CD4-positive, alpha-beta T cell treated with Interleukin-17A for 4 hours (primary cell): ENCODE measurements around the gene ESYT1.

Experiments used
- DNase-seq: peaks from one replicate; pipeline ENCODE4 v3.0.0-alpha.2; 2020; ENCODE audit warnings: mixed read lengths

Gene ESYT1

DNA sequence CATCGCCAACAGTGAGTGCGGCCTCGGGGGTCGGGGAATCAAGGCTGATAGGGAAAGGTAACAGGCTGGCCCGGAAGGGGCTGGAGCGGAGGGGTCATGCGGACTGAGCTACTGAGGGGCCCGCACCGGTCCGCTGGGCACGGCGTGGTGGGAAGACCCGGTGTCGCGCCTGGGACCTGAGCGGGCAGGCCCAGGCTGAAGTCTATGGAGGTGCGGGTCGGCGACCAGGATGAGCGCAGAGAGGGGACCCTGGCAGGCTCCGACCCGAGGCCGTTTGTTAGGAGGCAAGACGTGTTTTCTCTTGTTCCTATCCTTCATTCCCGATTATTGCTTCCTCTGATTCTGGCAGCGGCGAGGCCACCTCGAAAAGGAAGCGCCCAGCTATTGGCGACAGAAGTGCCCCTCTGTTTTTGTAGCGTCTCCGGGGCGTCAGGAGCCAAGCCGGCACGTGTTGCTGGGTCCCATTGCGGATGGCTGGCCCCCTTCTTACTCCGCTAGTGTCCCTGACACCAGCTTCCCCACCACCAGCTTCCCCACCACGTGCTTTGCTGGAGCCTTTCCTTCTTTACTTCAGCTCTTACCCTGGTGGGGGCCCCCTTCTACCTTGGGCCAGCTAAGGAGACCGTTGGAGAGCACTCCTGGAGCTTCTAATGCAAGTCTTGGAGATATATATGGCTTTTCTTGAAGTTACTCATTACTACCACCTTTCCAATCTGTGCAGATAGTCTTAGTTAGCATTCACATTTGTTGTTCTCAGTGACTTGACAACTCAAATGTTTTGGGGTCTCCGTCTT, 23.1 kb upstream of the ESYT1 start:
- peak; percentile 25 for DNase-seq

DNA sequence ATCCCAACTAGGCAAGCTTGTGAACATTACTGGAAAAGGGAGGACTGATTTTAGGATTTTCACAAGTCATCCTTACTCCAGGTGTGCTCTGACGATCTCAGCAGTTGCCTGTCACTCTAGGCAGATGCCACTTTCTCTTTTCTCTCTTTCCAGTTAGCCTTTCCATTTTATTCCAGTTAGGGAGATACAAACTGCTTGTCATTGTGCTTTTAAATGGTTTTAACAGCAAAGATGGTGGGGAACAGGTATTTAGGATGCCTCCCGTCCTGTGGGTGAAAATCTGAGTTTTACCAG, 22.5 kb upstream of the ESYT1 start:
- no peak for DNase-seq

- DNase-seq, result no peak
Observed at GRCh38 chr12:56107242-56107641, 20.8 kb upstream of the ESYT1 start.

- no peak for DNase-seq
Observed at GRCh38 chr12:56110571-56110970, 17.5 kb upstream of the ESYT1 start.

DNA sequence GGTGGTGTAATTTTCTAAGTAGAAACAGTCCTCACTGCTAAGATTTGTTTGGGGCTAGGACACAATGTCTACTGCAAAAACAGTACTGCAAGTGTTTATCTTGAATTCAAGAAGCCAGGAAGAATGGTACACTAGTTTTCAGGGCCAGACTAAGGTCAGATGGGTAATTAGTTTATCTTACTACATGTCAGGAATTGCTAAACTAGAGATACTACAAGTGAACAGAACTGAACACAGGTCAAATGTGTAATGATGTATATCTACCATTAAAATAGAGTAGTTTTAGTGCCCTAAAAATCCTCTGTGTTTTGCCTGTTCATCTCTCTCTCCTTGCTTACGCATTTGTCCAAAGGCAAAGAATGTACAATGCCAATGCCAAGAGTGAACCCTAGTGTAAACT, 14.0 kb upstream of the ESYT1 start:
- DNase-seq, result no peak

- DNase-seq, result no peak
Observed at GRCh38 chr12:56115329-56115728, 12.7 kb upstream of the ESYT1 start.

DNA sequence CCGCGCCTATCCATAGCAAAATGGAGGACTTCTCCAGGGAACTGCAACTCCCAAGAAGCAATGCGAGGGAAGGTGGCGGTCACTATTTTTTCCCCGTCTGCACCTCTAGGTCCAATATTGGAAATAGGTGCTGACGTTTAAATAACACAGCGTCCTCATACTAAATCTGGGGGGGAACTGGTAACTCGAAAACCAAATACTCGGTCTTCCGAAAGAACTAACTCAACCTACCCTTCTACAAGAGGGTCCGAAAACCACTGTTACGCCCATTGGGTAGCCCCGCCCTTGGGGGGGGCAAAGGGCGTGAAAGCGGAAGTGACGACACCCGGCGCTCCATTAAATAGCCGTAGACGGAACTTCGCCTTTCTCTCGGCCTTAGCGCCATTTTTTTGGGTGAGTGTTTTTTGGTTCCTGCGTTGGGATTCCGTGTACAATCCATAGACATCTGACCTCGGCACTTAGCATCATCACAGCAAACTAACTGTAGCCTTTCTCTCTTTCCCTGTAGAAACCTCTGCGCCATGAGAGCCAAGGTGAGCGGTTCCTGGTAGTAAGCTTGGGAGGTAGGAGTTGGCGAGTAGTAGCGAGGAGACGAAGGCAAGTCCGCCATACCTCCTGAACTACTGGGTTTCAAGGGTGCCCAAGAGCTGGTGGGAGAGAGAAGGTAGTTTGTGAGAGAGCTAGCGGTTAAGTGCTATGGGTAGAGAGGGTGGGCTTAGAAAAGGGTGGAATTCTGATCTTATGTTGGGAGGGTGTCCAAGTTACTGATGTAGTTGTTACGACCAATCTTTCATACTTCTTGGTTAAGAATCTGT, 11.6 kb upstream of the ESYT1 start, which contains the start of gene RPL41:
Gene RPL41 (plus strand): TSS at position 367 of the 815 bp plus-strand sequence.
- DNase-seq, result peak; percentile 95

DNA sequence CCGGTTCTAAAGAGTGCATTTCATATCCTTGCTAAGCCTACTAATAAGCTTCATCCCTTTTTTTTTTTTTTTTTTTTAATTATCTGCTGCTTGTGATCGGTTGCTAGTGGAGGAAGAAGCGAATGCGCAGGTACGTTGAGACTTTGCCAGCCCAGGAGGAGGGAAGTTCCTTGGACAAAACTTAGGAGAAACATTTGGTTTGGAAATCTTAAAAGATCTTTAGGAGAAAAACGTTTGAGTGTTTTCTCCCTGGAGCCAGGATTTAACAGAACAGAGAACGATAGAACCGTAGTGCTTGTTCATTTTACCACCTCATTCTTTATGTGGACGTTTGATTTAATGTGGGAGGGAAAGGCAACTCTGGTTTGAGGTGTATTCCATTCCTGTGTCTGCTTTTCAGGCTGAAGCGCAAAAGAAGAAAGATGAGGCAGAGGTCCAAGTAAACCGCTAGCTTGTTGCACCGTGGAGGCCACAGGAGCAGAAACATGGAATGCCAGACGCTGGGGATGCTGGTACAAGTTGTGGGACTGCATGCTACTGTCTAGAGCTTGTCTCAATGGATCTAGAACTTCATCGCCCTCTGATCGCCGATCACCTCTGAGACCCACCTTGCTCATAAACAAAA, 10.9 kb upstream of the ESYT1 start:
- DNase-seq, result peak; percentile 24

- DNase-seq, result peak; percentile 95
Observed at GRCh38 chr12:56117778-56118687, 10.0 kb upstream of the ESYT1 start, which contains the start of gene ZC3H10. TSS of gene ZC3H10 (plus strand) at chr12:56118266. CDS start at chr12:56120563, 2,297 bp downstream.

GRCh38 chr12:56118688-56119357, 9.2 kb upstream of the ESYT1 start:
- DNase-seq, result no peak

DNA sequence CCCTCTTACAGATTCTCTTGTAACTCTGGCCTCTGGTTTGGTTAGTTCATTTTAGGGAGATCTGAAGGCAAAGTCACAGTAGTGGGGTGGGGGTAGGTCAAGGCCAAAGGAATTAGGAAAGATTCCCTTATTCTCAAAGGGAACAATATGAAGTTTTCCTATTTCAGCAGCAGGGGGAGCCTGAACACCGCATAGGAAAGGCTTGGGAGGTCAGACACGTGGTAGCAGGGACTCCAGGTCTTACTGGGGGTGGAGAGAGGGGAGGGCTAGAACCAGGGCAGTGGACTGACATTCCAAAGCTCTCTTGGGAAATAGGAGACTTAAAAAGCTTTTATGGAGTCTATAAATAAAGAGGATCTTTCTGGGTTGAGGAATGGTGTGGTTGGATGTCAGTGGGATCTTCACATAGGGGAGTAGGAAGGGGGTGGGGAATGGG, 8.7 kb upstream of the ESYT1 start:
- DNase-seq, result peak; percentile 75

DNA sequence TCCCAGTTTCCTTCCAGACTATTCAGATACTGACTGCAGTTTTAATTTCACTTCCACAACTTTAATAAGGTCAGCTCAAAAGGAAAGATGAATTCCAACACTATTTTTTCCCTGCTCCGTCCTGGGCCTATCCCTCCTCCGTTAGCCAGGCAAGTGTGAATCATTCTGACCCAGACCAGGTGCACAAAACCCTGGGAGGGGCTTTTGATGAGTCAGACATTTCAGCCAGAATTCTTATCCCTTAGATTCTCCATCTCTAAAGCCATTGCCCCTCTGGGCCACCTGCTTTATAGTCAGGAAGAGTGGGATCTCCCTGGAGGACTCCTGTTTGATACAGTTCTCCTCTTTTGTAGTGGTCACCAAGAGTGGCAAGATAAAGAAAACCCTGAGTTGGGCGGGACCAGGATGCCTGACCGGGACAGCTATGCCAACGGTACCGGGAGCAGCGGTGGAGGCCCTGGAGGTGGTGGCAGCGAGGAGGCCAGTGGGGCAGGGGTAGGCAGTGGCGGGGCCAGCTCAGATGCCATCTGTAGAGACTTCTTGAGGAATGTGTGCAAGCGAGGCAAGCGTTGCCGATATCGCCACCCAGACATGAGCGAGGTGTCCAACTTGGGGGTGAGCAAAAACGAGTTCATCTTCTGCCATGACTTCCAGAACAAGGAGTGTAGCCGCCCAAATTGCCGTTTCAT, 7.8 kb upstream of the ESYT1 start:
- no peak for DNase-seq

GRCh38 chr12:56121204-56121870, 6.7 kb upstream of the ESYT1 start:
- no peak for DNase-seq

DNA sequence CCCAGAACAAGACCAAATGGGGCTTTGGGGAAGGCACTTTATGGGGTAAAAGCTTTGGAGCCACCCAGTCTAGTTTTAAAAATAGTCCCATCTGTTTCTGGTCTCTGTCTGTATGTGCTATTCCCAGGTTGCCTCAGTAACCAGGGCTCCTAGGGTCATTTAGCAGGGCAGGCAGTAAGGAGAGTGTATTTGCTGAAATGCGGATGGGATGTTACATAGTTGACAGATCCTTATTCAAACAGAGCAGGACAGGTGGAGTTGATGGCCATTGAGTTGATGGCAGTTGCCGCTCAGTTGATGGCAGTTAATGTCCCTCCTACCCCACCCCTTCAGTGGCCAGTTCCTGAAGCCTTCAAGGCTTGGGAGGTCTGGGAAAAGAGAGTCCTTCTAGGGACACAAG, 5.4 kb upstream of the ESYT1 start:
- DNase-seq, result no peak

GRCh38 chr12:56124133-56124532, 3.9 kb upstream of the ESYT1 start:
- DNase-seq, result no peak

DNA sequence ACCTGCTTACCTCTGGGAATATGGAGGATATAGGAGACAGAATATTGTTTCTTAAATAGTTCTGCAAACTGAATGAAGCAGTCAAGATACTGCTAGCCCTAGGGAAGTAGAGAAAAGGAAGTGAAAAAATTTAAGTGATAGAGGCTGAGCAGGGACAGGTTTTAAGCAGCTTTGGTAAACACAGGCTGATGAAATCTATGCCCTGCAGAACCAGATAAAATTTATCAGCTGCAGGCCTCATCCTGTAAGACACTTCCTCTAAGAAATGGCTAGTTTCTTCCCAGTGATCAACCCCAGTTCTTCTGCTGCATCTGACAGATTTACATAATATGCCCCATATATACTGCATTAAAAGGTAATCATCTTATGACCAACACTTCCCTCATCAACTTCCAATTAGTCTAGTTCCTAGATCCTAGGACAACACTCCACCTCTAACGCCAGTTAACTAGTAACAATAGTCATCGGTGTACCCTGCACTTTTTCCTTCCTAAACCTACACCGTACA, 1.3 kb upstream of the ESYT1 start:
- no peak for DNase-seq

- DNase-seq, result no peak
Observed at GRCh38 chr12:56127485-56127887, 581 bp upstream of the ESYT1 start.

- DNase-seq, result no peak
Observed at GRCh38 chr12:56128670-56129205, 671 bp downstream of the ESYT1 start.

DNA sequence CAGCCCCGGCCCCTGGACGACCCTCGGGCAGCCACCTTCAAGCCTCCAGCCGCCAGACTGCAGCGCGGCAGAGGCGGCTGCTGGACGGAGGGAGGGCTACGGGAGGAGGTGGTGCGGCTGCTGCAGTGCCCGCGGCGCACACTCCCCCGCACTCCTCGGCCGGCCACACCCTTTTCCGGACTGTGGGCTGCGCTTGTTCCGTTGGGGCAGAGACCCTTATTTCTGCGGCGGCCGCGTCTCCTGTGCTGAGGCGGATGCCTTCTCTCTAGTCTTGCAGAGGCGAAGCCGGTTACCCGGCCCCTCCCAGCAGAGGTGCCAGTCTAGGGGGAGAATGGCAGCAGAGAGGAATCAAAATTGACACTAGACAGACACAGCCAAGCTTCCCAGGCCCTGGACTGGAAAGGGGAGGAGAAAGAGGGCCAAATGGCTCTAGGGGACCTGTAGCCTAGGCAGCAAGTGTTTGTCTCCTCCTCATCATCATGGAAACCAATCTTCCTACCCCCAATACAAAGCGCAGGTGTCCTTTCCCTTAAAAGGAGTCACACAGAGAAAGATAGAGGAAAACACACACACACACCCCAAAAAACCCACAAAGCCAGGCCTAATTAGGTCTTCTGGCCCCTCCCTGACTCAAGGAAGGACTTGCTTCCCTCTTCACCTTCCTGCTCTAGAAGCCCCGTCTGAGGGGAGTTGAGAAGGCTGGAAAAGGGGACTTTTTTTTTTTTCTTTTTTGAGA, 1.3 kb downstream of the ESYT1 start:
- peak; percentile 83 for DNase-seq
